RKO (cell line): Measurements from ENCODE around the gene PAPPA2.

Experiments used
- DNase-seq: peaks from one replicate; pipeline ENCODE4 v3.0.0-alpha.2; 2016; ENCODE audit warnings: low spot score

Gene PAPPA2

GRCh38 chr1:176803042-176803441 is 340.1 kb downstream of the PAPPA2 start:
- DNase-seq, result no peak

- DNase-seq, result no peak
Observed at GRCh38 chr1:176803596-176803995, 340.6 kb downstream of the PAPPA2 start.

DNA sequence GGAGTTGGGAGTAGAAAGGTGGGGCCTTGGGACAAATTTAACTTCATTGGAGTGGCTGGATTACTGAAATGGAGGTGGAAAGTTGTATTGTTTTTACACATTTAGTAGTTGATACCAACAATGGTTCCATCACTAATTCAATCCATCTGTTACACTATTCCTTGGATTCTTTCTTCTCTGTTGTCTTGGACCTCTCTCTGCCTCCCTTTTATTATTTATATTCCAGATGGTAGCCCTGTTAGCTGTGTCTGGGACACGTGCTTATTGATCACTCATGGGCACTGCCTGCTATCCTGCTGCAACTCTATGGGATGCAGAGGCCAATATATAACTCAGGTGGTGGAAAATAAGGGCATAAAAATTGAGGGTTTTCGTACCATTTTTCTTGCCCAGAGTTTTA is 346.3 kb downstream of the PAPPA2 start:
- no peak for DNase-seq

DNA sequence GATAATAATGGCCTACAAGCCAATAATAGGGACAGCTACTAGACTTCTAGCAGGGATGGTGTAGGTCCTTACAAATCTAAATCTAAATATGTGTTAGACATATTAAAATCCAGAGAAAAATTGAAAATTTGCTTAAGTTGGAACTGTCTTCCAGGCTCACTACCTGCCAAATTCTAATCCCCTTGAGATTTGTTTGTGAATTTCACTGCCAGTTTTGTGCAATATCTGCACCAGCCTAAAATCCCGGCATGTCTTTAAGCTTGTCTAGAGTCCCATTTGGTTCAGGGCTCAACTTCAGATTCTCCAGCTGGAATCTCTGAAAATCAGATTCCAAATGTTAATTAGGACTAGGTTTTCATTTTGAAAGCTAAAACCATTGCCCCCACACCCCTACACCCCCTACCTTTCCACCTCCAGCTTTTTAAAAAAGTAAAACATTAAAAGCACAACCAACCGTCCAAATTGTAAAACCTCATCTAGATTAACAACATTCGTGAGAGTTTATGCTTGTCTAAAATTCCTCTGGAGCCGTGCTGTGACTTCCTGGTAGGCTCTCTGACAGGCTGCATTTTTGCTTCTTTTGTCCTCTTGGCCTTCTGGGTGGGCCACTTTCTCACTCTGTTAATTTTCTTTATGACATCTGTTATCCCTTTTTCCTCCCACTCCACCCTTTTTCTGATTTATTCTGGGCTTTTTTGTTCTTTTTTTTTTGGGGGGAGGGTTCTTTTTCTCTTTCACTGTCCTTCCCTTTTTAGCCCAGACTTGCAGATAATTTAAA is 348.7 kb downstream of the PAPPA2 start:
- no peak for DNase-seq

DNA sequence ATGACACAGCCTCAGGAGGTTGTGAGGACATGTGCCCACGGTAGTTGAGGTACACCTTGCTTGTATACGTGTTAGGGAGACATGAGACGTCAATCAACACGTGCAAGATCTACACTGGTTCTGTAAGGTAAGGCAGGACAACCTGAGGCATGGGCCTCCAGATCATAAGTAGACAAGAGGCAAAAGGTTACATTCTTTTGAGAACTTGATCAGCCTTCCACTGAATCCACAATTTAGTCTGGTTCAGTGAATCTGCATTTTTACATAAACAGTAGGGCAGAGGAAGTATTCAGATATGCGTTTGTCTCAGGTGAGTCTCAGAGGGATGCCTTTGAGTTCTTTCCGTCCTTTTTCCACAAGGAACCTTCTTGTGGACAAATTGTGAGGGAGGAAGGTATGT is 352.6 kb downstream of the PAPPA2 start:
- DNase-seq, result no peak

DNA sequence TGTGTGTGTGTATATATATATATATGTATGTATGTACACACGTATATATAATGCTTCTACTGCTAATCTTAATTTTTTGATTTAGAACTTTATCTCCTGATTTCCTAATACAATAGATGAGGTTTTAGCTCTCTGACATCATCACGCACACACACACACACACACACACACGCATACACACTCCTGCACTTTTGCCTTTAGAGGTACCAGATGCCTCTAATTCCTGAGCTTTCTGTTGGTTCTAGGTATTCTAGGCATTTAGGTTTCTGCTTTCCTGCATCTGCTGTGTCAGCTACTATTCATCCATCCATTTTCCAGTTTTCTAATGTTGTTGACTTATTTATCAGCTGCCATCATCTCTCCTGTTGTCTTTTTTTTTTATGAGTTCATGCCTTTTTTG is 353.3 kb downstream of the PAPPA2 start:
- DNase-seq, result no peak

GRCh38 chr1:176820391-176821031 is 357.5 kb downstream of the PAPPA2 start:
- DNase-seq, result no peak

GRCh38 chr1:176826265-176826664 is 363.3 kb downstream of the PAPPA2 start:
- no peak for DNase-seq

DNA sequence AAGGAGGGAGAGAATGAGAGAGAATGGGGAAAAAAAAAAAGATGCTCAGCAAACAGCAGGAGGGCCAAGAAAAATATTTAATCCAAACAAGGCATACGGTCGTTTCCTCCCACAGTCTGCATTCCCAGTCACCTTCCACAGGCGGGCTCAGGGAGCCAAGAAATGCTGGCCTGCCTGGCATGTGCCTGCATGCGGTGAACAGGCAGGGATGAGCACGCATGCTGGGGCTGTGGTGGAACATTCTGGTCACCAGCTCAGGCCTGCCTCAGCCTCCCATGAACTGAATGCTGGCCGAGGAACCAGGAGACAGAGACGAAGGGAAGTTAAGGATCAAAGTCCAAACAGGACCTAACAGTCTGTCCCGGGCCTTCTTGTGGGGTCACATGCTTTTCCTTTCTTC is 366.3 kb downstream of the PAPPA2 start:
- DNase-seq, result no peak

GRCh38 chr1:176831150-176831549 is 368.2 kb downstream of the PAPPA2 start:
- no peak for DNase-seq

DNA sequence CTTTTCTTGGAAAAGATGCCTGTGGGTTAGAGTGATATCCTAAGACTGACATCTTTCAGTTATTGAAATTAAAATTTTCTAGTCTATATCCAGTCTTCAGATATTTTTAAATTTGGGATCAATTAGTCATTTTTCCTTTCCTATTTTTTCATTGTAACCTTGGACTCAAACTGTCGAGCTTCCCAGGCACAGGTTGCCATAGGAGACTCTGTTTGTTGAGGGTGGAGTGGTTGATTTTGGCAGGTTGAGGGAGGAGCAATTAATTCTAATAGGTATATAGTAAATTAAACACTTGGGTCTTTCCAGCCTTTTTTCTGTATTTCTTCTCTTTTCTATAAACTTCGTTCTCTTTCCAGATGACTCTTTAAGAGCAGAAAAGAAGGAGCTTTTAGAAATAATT is 374.7 kb downstream of the PAPPA2 start:
- DNase-seq, result no peak

- DNase-seq, result no peak
Observed at GRCh38 chr1:176838276-176838995, 375.5 kb downstream of the PAPPA2 start.

DNA sequence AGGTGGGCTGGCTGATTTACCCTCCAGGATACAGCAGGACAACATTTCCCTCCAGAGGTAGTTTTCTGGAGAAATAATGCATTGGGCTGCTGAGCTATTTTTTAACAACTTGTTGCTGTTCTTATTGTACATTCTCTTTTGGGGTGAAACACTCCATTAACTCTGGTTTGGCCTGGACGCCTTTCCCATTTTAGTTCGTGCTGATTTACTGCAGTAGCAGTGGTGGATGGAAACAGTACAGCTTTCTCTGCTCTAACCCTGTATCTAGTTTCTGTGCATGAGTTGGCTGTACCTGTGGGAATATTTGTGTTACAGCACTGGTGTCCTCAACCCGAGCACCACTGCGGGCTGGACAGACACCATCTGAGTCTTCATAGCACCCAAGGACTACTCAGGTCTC is 376.2 kb downstream of the PAPPA2 start:
- DNase-seq, result no peak

- DNase-seq, result no peak
Observed at GRCh38 chr1:176841238-176841637, 378.3 kb downstream of the PAPPA2 start.

GRCh38 chr1:176843352-176844297 is 380.6 kb downstream of the PAPPA2 start:
- peak; percentile 67 for DNase-seq

GRCh38 chr1:176847052-176847451 is 384.1 kb downstream of the PAPPA2 start:
- DNase-seq, result no peak

- no peak for DNase-seq
Observed at GRCh38 chr1:176849281-176849680, 386.3 kb downstream of the PAPPA2 start.

GRCh38 chr1:176850871-176851270 is 387.9 kb downstream of the PAPPA2 start:
- no peak for DNase-seq

DNA sequence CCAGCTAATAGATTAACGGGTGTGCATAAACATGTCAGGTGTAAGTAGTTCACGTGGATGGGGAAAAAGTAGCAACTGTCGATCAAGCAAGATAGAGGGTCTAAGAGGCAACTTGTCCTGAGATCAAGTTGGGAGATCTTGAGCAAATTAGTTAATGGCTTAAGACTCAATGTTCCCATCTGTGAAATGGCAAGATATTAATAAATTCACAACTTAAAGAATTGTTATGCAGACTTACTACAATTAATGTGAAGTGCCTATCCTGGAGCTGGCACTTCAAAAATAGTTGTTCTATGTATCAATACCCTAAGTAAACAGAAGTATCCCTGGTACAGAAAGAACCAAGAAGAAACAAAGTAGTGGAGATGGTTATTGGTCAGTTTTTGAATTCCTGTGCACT is 389.1 kb downstream of the PAPPA2 start:
- no peak for DNase-seq

GRCh38 chr1:176853503-176853902 is 390.5 kb downstream of the PAPPA2 start:
- DNase-seq, result no peak

DNA sequence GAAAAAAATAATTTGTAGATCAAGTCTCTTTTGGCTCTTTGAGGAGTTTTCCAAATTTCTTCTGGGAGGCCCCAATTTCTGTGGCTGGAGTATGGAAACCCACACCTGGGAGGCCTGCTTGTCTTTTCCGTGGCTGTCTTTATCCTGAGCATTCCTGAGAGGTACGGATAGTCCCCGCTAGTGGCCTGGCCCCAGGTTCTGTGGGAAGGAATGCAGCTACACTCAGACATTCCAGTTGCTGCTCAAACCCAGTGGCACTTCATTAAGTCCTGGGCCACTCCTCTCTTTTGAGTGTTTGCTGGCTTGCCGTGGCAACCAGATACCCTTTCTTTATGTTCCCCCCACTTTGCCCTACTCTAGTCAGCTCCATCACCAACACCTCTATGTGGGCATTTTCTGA is 391.1 kb downstream of the PAPPA2 start:
- no peak for DNase-seq
